B cell (primary cell): ENCODE data around the gene IQGAP1. TPM values are rescaled to one million over a fixed set of nuclear protein-coding genes. Genes with fewer than 3 reads are reported as not detected.

Experiments
- ATAC-seq: fragments of 200-7000 bp; cut with Tn5 transposase; one replicate; pipeline ENCODE4 v1.10.0; 2021; ENCODE audit warnings: low read depth, mild to moderate bottlenecking, moderate number of reproducible peaks, moderate library complexity
- CTCF ChIA-PET: fragments of 350-600 bp; sonication (Branson Sonifier 250); formaldehyde crosslinking; loops from one replicate; lab custom pipeline; 2021; ENCODE audit warnings: antibody characterized with exemption, inconsistent platforms; lab: Charles Lee
- POLR2A ChIA-PET: fragments of 350-600 bp; sonication (Branson Sonifier 250); formaldehyde crosslinking; loops from one replicate; lab custom pipeline; 2021; ENCODE audit warnings: antibody characterized with exemption; lab: Charles Lee
- DNase-seq: peaks from one replicate; pipeline ENCODE4 v3.0.0; 2013
- H2AFZ ChIP-seq: 2 replicates; pipeline ENCODE4 v1.6.1; 2012; ENCODE audit warnings: mild to moderate bottlenecking, low read depth, low read length; ENCODE audit not compliant: insufficient read depth, poor library complexity, severe bottlenecking
- H3K27ac ChIP-seq, 2 donors: 1 replicate in 1 of 2; 2 replicates in 1 of 2; pipeline ENCODE4 v1.5.1; 2012 to 2013; ENCODE audit warnings: low read length in 2 of 2, mild to moderate bottlenecking in 2 of 2, moderate library complexity in 1 of 2
- H3K27me3 ChIP-seq, 4 experiments: fragments of 200-600 bp in 1 of 4; sonication (generic) in 1 of 4; replicated peaks in 1 of 4; 1 replicate in 2 of 4; 2 replicates in 2 of 4; pipeline versions ENCODE4 v1.6.1 to v1.7.0; 2013 to 2016; ENCODE audit warnings: low read length in 3 of 4, mild to moderate bottlenecking in 2 of 4, mixed read lengths in 1 of 4, moderate library complexity in 1 of 4; ENCODE audit not compliant: insufficient read depth in 4 of 4, control insufficient read depth in 3 of 4; ENCODE audit errors: control extremely low read depth in 1 of 4
- H3K36me3 ChIP-seq, 2 experiments: replicated peaks in 1 of 2; 1 replicate in 1 of 2; 2 replicates in 1 of 2; pipeline versions ENCODE4 v1.6.1 to v1.7.1; 2013; ENCODE audit warnings: low read length in 1 of 2; ENCODE audit not compliant: insufficient read depth in 2 of 2, control insufficient read depth in 1 of 2; ENCODE audit errors: control extremely low read depth in 1 of 2, extremely low read depth in 1 of 2
- H3K4me1 ChIP-seq, 2 donors: fragments of 200-600 bp in 1 of 2; sonication (generic) in 1 of 2; 1 replicate in 1 of 2; 2 replicates in 1 of 2; pipeline versions ENCODE4 v1.5.1 to v1.6.1; 2013 to 2017; ENCODE audit warnings: low read length in 2 of 2; ENCODE audit not compliant: control insufficient read depth in 2 of 2, insufficient read depth in 2 of 2
- H3K4me2 ChIP-seq: replicated peaks from 2 replicates; pipeline ENCODE3; 2012; ENCODE audit warnings: mild to moderate bottlenecking, low read depth, low read length; ENCODE audit not compliant: poor library complexity, severe bottlenecking
- H3K4me3 ChIP-seq, 5 experiments: fragments of 200-600 bp in 1 of 5; sonication (generic) in 1 of 5; 1 replicate in 3 of 5; 2 replicates in 2 of 5; pipeline versions ENCODE4 v1.5.1 to v1.7.0; 2011 to 2016; ENCODE audit warnings: low read length in 4 of 5, mild to moderate bottlenecking in 4 of 5, low read depth in 2 of 5, control low read depth in 1 of 5, moderate library complexity in 1 of 5; ENCODE audit not compliant: insufficient read depth in 1 of 5; ENCODE audit errors: control extremely low read depth in 1 of 5, extremely low read depth in 1 of 5
- H3K79me2 ChIP-seq: fragments of 200-600 bp; sonication (generic); one replicate; pipeline ENCODE4 v1.6.0; 2016; ENCODE audit warnings: low read length; ENCODE audit not compliant: control insufficient read depth, insufficient read depth
- H3K9ac ChIP-seq: fragments of 200-600 bp; sonication (generic); 2 replicates; pipeline ENCODE4 v1.6.1; 2017; ENCODE audit warnings: mild to moderate bottlenecking, low read length, moderate library complexity
- H3K9me3 ChIP-seq, 3 donors: one replicate each; pipeline versions ENCODE4 v1.6.1 to v1.7.1; 2013; ENCODE audit warnings: low read length in 2 of 3; ENCODE audit not compliant: control insufficient read depth in 2 of 3, insufficient read depth in 1 of 3; ENCODE audit errors: control extremely low read depth in 1 of 3
- H4K20me1 ChIP-seq: 2 replicates; pipeline ENCODE4 v1.6.0; 2012; ENCODE audit warnings: mild to moderate bottlenecking, low read length; ENCODE audit not compliant: insufficient read depth, control insufficient read depth, poor library complexity, severe bottlenecking
- H3K27ac Mint-ChIP-seq: one replicate; pipeline ENCODE4 v1.8.0; 2021; ENCODE audit warnings: mixed read lengths
- H3K27me3 Mint-ChIP-seq: one replicate; pipeline ENCODE4 v1.8.0; 2021; ENCODE audit warnings: mixed read lengths
- H3K4me1 Mint-ChIP-seq: one replicate; pipeline ENCODE4 v1.8.0; 2021; ENCODE audit warnings: mixed read lengths
- H3K4me3 Mint-ChIP-seq: one replicate; pipeline ENCODE4 v1.8.0; 2021; ENCODE audit warnings: mixed read lengths
- H3K9me3 Mint-ChIP-seq: one replicate; pipeline ENCODE4 v1.8.0; 2022; ENCODE audit warnings: mixed read lengths; ENCODE audit not compliant: insufficient read depth
- CTCF ChIP-seq: fragments of 200-600 bp; IDR thresholded peaks from one replicate; pipeline ENCODE4 v1.8.0; 2022; ENCODE audit warnings: antibody characterized with exemption, mild to moderate bottlenecking
- EZH2 ChIP-seq: IDR thresholded peaks from 2 replicates; pipeline ENCODE4 v1.6.1; 2012; ENCODE audit warnings: borderline replicate concordance, low read depth, mild to moderate bottlenecking, moderate library complexity, low read length; ENCODE audit not compliant: insufficient read depth, poor library complexity, severe bottlenecking
- WGBS: methylation state at CpG from one replicate; pipeline ENCODE4 v1.1.5; 2013; ENCODE audit warnings: missing lambda C conversion rate; ENCODE audit not compliant: insufficient coverage; 5-methylcytosine and 5-hydroxymethylcytosine counted together
- intact Hi-C: fragments of 100-400 bp; cut with micrococcal nuclease; formaldehyde crosslinking; loops from one replicate; pipeline ENCODE4 v1.10.0; 2022
- polyA plus RNA-seq: library from polyadenylated mRNA; depleted of rRNA; stranded (reverse); fragments of >200 nt; gene quantifications from 2 replicates; pipeline ENCODE4 v1.2.3, GENCODE V29; 2012
- small RNA-seq: library from RNA; depleted of rRNA; stranded (forward); fragments of <200 nt; gene quantifications from one replicate; pipeline ENCODE3, GENCODE V24; 2012; ENCODE audit warnings: low replicate concordance, low read depth; ENCODE audit not compliant: insufficient read length
- total RNA-seq, 2 donors: library from RNA; stranded (reverse); fragments of 120-200 nt in 1 of 2; gene quantifications; 1 replicate in 1 of 2; 2 replicates in 1 of 2; pipeline versions ENCODE4 v1.2.3 to v1.2.4, GENCODE V29; 2013 to 2022

Gene IQGAP1
- total and polyA plus RNA-seq, 2 donors (not counting 1 experiment from before 2014, with no cell fraction given), result 49.7 to 216 TPM

GRCh38 chr15:90550919-90551318 lies 162.9 kb downstream of the IQGAP1 start:
- peaks cover 35 to 57% of the 10 kb centered on the region in 2 donors for H3K4me1 ChIP-seq
- Mint-ChIP-seq H3K9me3 (no peaks in the 10 kb centered on the region), H3K4me1 (peaks cover 57% of the 10 kb centered on the region), H3K27me3 (no peaks in the 10 kb centered on the region), H3K4me3 (peak overlapping the region; percentile 65), H3K27ac (peak overlapping the region; percentile 77)
- H2AFZ ChIP-seq, result no peak overlapping the region
- peak overlapping the region; percentile 59 for H3K4me2 ChIP-seq
- TF ChIP-seq CTCF (no peak), EZH2 (no peak)
- POLR2A ChIA-PET, result no interaction called here
- DNase-seq (peak; percentile 72), ATAC-seq (peak; percentile 81)
- H3K4me3 ChIP-seq, result peak overlapping the region in 4 of 5 experiments; percentile 3 to 47 (median 16)
- peaks cover 64% of the 10 kb centered on the region for H3K79me2 ChIP-seq
- H3K9ac ChIP-seq, result peak overlapping the region; percentile 27
- CTCF ChIA-PET, result interaction anchor here (0.7 to 1.2 kb wide), 2 partner anchors 11 to 13 kb away, joined by 3 read pairs; no protein-coding TSS in a partner anchor
- H3K36me3 ChIP-seq, result peaks cover 1 to 4% of the 10 kb centered on the region in 2 experiments
- H4K20me1 ChIP-seq, result peaks cover 21% of the 10 kb centered on the region
- intact Hi-C loops, result loop anchor here (2.0 kb wide), 1 partner anchor 14 kb away; no protein-coding TSS in a partner anchor
- WGBS, result no CpG with 5 or more reads among the region's 6 CpGs
- no peaks in the 10 kb centered on the region for H3K27me3 ChIP-seq
- peak overlapping the region; percentile 32 to 35 for H3K27ac ChIP-seq
- H3K9me3 ChIP-seq, result no peaks in the 10 kb centered on the region

Small RNA genes within 50 kb of the gene (small RNA-seq; reads per million reads assigned to genes)
- gene NDUFA3P4, result not detected

Other genes with a start within 250 kb of the IQGAP1 start
- 334 and 336 TPM in 2 replicates for gene SEMA4B, start 186.9 kb upstream of the IQGAP1 start, total RNA-seq
- 285 and 292 TPM in 2 replicates for gene SEMA4B, start 186.9 kb upstream of the IQGAP1 start, polyA plus RNA-seq
- gene CIB1, start 154.3 kb upstream of the IQGAP1 start, total RNA-seq, result 139 and 153 TPM in 2 replicates
- gene CIB1, start 154.3 kb upstream of the IQGAP1 start, polyA plus RNA-seq, result 115 and 157 TPM in 2 replicates
- 9.0 and 10.4 TPM in 2 replicates for gene GDPGP1, start 154.0 kb upstream of the IQGAP1 start, total RNA-seq
- gene GDPGP1, start 154.0 kb upstream of the IQGAP1 start, polyA plus RNA-seq, result 8.1 and 9.3 TPM in 2 replicates
- 0.22 and 0.42 TPM in 2 replicates for gene TTLL13, start 138.7 kb upstream of the IQGAP1 start, total RNA-seq
- 0.33 TPM in 1 of 2 replicates, not detected in the other for gene TTLL13, start 138.7 kb upstream of the IQGAP1 start, polyA plus RNA-seq
- gene NGRN, start 122.6 kb upstream of the IQGAP1 start, total RNA-seq, result 42.6 and 45.5 TPM in 2 replicates
- gene NGRN, start 122.6 kb upstream of the IQGAP1 start, polyA plus RNA-seq, result 23.1 and 24.0 TPM in 2 replicates
- gene ZNF774, start 36.0 kb upstream of the IQGAP1 start, total RNA-seq, result 0.54 and 1.4 TPM in 2 replicates
- 0.19 and 0.26 TPM in 2 replicates for gene ZNF774, start 36.0 kb upstream of the IQGAP1 start, polyA plus RNA-seq
- gene CRTC3, start 141.7 kb downstream of the IQGAP1 start, total RNA-seq, result 95.8 and 103 TPM in 2 replicates
- 34.7 and 37.2 TPM in 2 replicates for gene CRTC3, start 141.7 kb downstream of the IQGAP1 start, polyA plus RNA-seq